Neural cell (in vitro differentiated cells): ENCODE measurements around the gene DLST. TPM values are rescaled to one million over a fixed set of nuclear protein-coding genes. Genes with fewer than 3 reads are reported as not detected.

Experiments
- polyA plus RNA-seq: library from polyadenylated mRNA; depleted of rRNA; stranded (reverse); fragments of >200 nt; gene quantifications from 2 replicates; pipeline ENCODE4 v1.2.3, GENCODE V29; 2014

DLST gene
- polyA plus RNA-seq, 1 donor from 2014 or later, result 59.7 TPM

Other genes starting within 250 kb of the DLST start
- 30.4 and 33.8 TPM in 2 replicates for gene AREL1, start 168.8 kb upstream of the DLST start, polyA plus RNA-seq
- gene FCF1, start 168.8 kb upstream of the DLST start, polyA plus RNA-seq, result 31.5 and 39.8 TPM in 2 replicates
- gene YLPM1, start 118.6 kb upstream of the DLST start, polyA plus RNA-seq, result 63.4 and 75.1 TPM in 2 replicates
- gene PROX2, start 5.8 kb upstream of the DLST start, polyA plus RNA-seq, result not detected in 2 replicates
- 147 and 187 TPM in 2 replicates for gene RPS6KL1, start 41.3 kb downstream of the DLST start, polyA plus RNA-seq
- gene PGF, start 73.7 kb downstream of the DLST start, polyA plus RNA-seq, result 0.28 TPM in 1 of 2 replicates, not detected in the other
- gene EIF2B2, start 121.0 kb downstream of the DLST start, polyA plus RNA-seq, result 43.1 and 59.0 TPM in 2 replicates
- 16.9 and 17.3 TPM in 2 replicates for gene MLH3, start 169.6 kb downstream of the DLST start, polyA plus RNA-seq
- 143 and 149 TPM in 2 replicates for gene ACYP1, start 182.1 kb downstream of the DLST start, polyA plus RNA-seq
- gene ZC2HC1C, start 187.7 kb downstream of the DLST start, polyA plus RNA-seq, result 3.9 and 4.5 TPM in 2 replicates
- 9.4 and 22.9 TPM in 2 replicates for gene NEK9, start 245.1 kb downstream of the DLST start, polyA plus RNA-seq